Caco-2 (cell line): Measurements from ENCODE around the gene ESPNL. TPM values are rescaled to one million over a fixed set of nuclear protein-coding genes. Genes with fewer than 3 reads are reported as not detected.

ENCODE experiments used
- BruUV-seq: library from RNA; stranded (reverse); fragments of 400-500 nt; replicated peaks from 2 replicates; lab custom pipeline; 2021; lab: Mats Ljungman, UMichigan
- CTCF ChIA-PET: fragments of 300-600 bp; sonication (Branson Sonifier 250); formaldehyde crosslinking; loops from one replicate; lab custom pipeline; 2022; ENCODE audit warnings: antibody characterized with exemption; lab: Charles Lee
- POLR2A ChIA-PET: fragments of 300-600 bp; sonication (Branson Sonifier 250); formaldehyde crosslinking; loops from one replicate; lab custom pipeline; 2022; ENCODE audit warnings: antibody characterized with exemption; lab: Charles Lee
- DNase-seq, 2 experiments: peaks; one replicate each; pipeline versions ENCODE4 v3.0.0 to v3.0.0-alpha.2; 2020 to 2022
- H3K27me3 ChIP-seq: replicated peaks from 2 replicates; pipeline ENCODE4 v1.6.0; 2011; ENCODE audit warnings: low read length; ENCODE audit not compliant: control insufficient read depth, insufficient read depth
- H3K36me3 ChIP-seq: 2 replicates; pipeline ENCODE4 v1.5.1; 2011; ENCODE audit warnings: low read length; ENCODE audit not compliant: control insufficient read depth, insufficient read depth
- H3K4me1 ChIP-seq: fragments of 250-450 bp; sonication (Bioruptor Pico); 2 replicates; pipeline ENCODE4 v1.5.1; 2020; ENCODE audit warnings: mild to moderate bottlenecking
- H3K4me3 ChIP-seq: 2 replicates; pipeline ENCODE4 v1.5.1; 2011; ENCODE audit warnings: low read depth, mild to moderate bottlenecking, control low read depth, low read length
- H3K9me3 ChIP-seq: fragments of 250-450 bp; sonication (Bioruptor Pico); 2 replicates; pipeline ENCODE4 v1.5.1; 2020; ENCODE audit warnings: mild to moderate bottlenecking, moderate library complexity
- H3K27ac Mint-ChIP-seq: one replicate; pipeline ENCODE4 v1.8.0; 2022; ENCODE audit warnings: mixed read lengths; ENCODE audit not compliant: unreplicated experiment
- H3K27me3 Mint-ChIP-seq: one replicate; pipeline ENCODE4 v1.8.0; 2022; ENCODE audit warnings: mixed read lengths; ENCODE audit not compliant: insufficient read depth, unreplicated experiment
- H3K36me3 Mint-ChIP-seq: one replicate; pipeline ENCODE4 v1.8.0; 2022; ENCODE audit warnings: mild to moderate bottlenecking, mixed read lengths; ENCODE audit not compliant: insufficient read depth, unreplicated experiment
- H3K4me1 Mint-ChIP-seq: one replicate; pipeline ENCODE4 v1.8.0; 2022; ENCODE audit warnings: low read depth, mixed read lengths; ENCODE audit not compliant: unreplicated experiment
- H3K4me3 Mint-ChIP-seq: one replicate; pipeline ENCODE4 v1.8.0; 2022; ENCODE audit warnings: mild to moderate bottlenecking, moderate library complexity, mixed read lengths; ENCODE audit not compliant: unreplicated experiment
- H3K9me3 Mint-ChIP-seq: one replicate; pipeline ENCODE4 v1.8.0; 2022; ENCODE audit warnings: mixed read lengths; ENCODE audit not compliant: unreplicated experiment
- CTCF ChIP-seq, 2 experiments: fragments of 200-600 bp in 1 of 2; IDR thresholded peaks; 1 replicate in 1 of 2; 2 replicates in 1 of 2; pipeline versions ENCODE4 v1.5.1 to v1.8.0; 2011 to 2022; ENCODE audit warnings: antibody characterized with exemption in 1 of 2, control low read depth in 1 of 2, inconsistent platforms in 1 of 2, low read depth in 1 of 2, low read length in 1 of 2, mild to moderate bottlenecking in 1 of 2, moderate library complexity in 1 of 2; ENCODE audit not compliant: insufficient read depth in 1 of 2, severe bottlenecking in 1 of 2, unreplicated experiment in 1 of 2
- intact Hi-C: fragments of 100-400 bp; cut with micrococcal nuclease; formaldehyde crosslinking; loops from one replicate; pipeline ENCODE4 v1.10.0; 2022; ENCODE audit not compliant: unreplicated experiment
- total RNA-seq: library from RNA; stranded (reverse); gene quantifications from 2 replicates; pipeline ENCODE4 v1.2.3, GENCODE V29; 2022

ESPNL gene
- total RNA-seq, 1 experiment from 2014 or later, result not detected

GRCh38 chr2:238096311-238097011, 3.7 kb upstream of the ESPNL start:
- TF ChIP-seq CTCF (IDR thresholded peaks at IDR 0.05; ENCODE audit: insufficient read depth in 1 of 2, low read depth in 1 of 2, low read length in 1 of 2, severe bottlenecking in 1 of 2, unreplicated experiment in 1 of 2), result no peak

GRCh38 chr2:238097201-238097987, 2.7 kb upstream of the ESPNL start:
- no peak for DNase-seq
- Mint-ChIP-seq H3K9me3 (no peaks in the 10 kb centered on the region), H3K27ac (no peak overlapping the region), H3K4me3 (no peak overlapping the region), H3K36me3 (peaks cover 17% of the 10 kb centered on the region), H3K27me3 (no peaks in the 10 kb centered on the region), H3K4me1 (no peaks in the 10 kb centered on the region)
- Histone ChIP-seq H3K27me3 (no peaks in the 10 kb centered on the region), H3K4me1 (no peaks in the 10 kb centered on the region), H3K36me3 (no peaks in the 10 kb centered on the region), H3K4me3 (no peak overlapping the region), H3K9me3 (no peaks in the 10 kb centered on the region)
- BruUV-seq, result no TSS peak
- CTCF ChIA-PET, result no interaction called here
- no peak for TF ChIP-seq CTCF (IDR thresholded peaks at IDR 0.05; ENCODE audit: insufficient read depth in 1 of 2, low read depth in 1 of 2, low read length in 1 of 2, severe bottlenecking in 1 of 2, unreplicated experiment in 1 of 2)
- POLR2A ChIA-PET, result no interaction called here
- intact Hi-C loops, result no loop called here

More at GRCh38 chr2:238096311-238097011, 3.7 kb upstream of the ESPNL start:
- no peaks in the 10 kb centered on the region for H3K4me1 ChIP-seq
- no peak for DNase-seq
- Mint-ChIP-seq H3K4me3 (no peak overlapping the region), H3K9me3 (no peaks in the 10 kb centered on the region), H3K27me3 (no peaks in the 10 kb centered on the region), H3K36me3 (peaks cover 17% of the 10 kb centered on the region), H3K27ac (no peak overlapping the region), H3K4me1 (no peaks in the 10 kb centered on the region)
- intact Hi-C loops, result no loop called here
- H3K9me3 ChIP-seq, result no peaks in the 10 kb centered on the region
- no TSS peak for BruUV-seq
- ChIA-PET POLR2A (no interaction called here), CTCF (no interaction called here)
- no peaks in the 10 kb centered on the region for H3K36me3 ChIP-seq
- no peak overlapping the region for H3K4me3 ChIP-seq
- H3K27me3 ChIP-seq, result no peaks in the 10 kb centered on the region

GRCh38 chr2:238097988-238098871, 1.9 kb upstream of the ESPNL start:
- BruUV-seq, result no TSS peak
- no peak overlapping the region for H3K27ac Mint-ChIP-seq
- no peaks in the 10 kb centered on the region for H3K4me1 Mint-ChIP-seq
- no peaks in the 10 kb centered on the region for H3K4me1 ChIP-seq
- CTCF ChIA-PET, result no interaction called here
- no peaks in the 10 kb centered on the region for H3K9me3 Mint-ChIP-seq
- H3K36me3 ChIP-seq, result no peaks in the 10 kb centered on the region
- H3K27me3 Mint-ChIP-seq, result no peaks in the 10 kb centered on the region
- no peak overlapping the region for H3K4me3 Mint-ChIP-seq
- DNase-seq, result no peak
- peaks cover 9% of the 10 kb centered on the region for H3K36me3 Mint-ChIP-seq
- intact Hi-C loops, result no loop called here
- no peaks in the 10 kb centered on the region for H3K27me3 ChIP-seq
- POLR2A ChIA-PET, result no interaction called here
- no peaks in the 10 kb centered on the region for H3K9me3 ChIP-seq
- TF ChIP-seq CTCF (IDR thresholded peaks at IDR 0.05; ENCODE audit: insufficient read depth in 1 of 2, low read depth in 1 of 2, low read length in 1 of 2, severe bottlenecking in 1 of 2, unreplicated experiment in 1 of 2), result no peak
- H3K4me3 ChIP-seq, result no peak overlapping the region
